Right renal pelvis (tissue), 4 donors: ENCODE results near the gene PHACTR2. TPM values are rescaled to one million over a fixed set of nuclear protein-coding genes. Genes with fewer than 3 reads are reported as not detected.

ENCODE experiments used
- DNase-seq, 4 donors: peaks; one replicate each; pipeline ENCODE4 v3.0.0-alpha.2; 2013; ENCODE audit warnings: low read depth in 4 of 4, low spot score in 3 of 4, missing footprints in 1 of 4
- polyA plus RNA-seq, 4 donors: library from polyadenylated mRNA; unstranded; fragments of 120-200 nt; gene quantifications; one replicate each; pipeline ENCODE4 v1.2.1, GENCODE V29; 2013; ENCODE audit not compliant: insufficient read length in 4 of 4

The PHACTR2 gene
- polyA plus RNA-seq, 4 donors: 26.6 to 40.9 (median 32.4) TPM

DNA sequence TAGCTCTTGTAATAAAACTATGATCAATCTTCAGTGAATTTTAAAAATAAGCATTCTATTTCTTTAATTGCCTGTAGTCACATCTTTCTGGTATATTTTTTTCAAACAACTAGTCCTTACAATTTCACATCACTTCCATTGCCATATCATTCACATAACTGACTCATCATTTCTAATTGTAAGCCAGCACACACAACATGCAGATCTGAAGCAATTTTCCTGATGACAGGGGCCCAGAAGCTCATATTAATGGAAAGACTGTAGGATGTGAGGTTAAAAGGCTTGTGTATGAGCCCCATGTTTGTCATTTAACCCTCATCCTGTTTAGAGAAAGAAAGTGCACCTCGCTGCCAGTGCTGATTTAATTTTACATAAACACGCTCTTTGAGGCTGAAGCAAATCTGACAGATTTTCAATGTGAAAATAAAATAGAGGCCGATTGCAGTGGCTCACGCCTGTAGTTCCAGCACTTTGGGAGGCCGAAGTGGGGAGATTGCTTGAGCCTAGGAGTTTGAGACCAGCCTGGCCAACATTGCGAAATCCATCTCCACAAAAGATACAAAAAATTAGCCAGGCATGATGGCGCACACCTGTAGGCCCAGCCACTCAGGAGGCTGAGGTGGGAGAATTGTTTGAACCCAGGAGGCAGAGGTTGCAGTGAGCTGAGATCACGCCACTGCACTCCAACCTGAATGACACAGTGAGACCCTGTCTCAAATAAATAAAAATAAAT lies 125.2 kb downstream of the PHACTR2 start:
- no peak for DNase-seq

DNA sequence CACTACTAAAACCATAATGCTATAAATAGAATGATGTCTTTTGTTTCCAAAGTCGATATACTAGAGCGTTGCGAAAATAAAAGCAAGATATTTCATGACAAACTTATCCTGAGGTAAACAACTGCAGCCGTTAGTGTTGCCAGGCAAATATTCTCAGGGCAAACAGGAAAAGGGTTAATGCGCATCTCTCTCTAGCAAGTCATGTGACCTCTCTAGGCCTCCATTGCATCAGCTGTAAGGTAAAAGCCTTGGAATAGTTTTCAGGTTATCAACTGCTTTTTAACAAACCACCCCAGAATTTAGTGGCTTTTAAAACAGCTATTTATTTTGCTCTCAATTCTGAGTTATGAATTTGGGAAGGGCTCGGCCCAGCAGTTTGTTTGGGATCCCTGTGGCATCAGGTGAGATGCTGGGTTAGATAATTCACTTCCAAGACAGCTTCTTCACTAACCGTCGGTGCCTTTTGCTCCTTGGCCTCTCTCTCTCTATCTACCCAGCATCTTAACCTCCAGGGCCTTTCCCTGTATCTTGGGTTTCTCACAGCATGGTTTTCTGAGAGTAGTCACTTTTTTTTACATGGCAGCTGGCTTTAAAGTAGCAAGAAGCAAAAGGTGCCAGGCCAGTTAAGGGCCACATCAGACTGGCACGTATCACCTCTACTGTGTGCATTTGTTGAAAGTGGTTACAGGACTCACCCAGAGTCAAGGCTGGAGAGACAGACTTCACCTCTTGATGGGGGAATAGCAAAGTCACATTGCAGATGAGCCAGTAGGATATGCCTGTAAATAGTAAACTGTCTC lies 126.2 kb downstream of the PHACTR2 start:
- DNase-seq: no peak

- no peak for DNase-seq
Measured at GRCh38 chr6:143804835-143805239, 127.1 kb downstream of the PHACTR2 start.

- DNase-seq: no peak
Measured at GRCh38 chr6:143806282-143807102, 128.7 kb downstream of the PHACTR2 start.

GRCh38 chr6:143807103-143807772 lies 129.5 kb downstream of the PHACTR2 start:
- DNase-seq: no peak

- no peak for DNase-seq
Measured at GRCh38 chr6:143810745-143811144, 133.0 kb downstream of the PHACTR2 start.

GRCh38 chr6:143811501-143812157 lies 133.9 kb downstream of the PHACTR2 start:
- no peak for DNase-seq

DNA sequence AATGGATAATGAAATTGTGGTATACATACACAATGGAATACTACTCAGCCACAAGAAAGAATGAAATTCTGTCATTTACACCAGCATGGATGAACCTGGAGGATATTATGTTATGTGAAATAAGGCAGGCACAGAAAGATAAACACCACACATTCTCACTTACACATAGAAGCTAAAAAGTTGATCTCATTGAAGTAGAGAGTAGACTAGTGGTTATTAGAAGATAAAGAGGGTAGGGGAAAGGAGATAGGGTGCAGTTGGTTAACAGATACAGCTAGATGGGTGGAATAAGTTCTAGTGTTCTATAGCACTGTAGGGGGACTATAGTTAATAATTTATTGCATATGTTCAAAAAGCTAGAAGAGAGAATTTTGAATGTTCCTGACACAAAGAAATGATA lies 139.9 kb downstream of the PHACTR2 start:
- no peak for DNase-seq

DNA sequence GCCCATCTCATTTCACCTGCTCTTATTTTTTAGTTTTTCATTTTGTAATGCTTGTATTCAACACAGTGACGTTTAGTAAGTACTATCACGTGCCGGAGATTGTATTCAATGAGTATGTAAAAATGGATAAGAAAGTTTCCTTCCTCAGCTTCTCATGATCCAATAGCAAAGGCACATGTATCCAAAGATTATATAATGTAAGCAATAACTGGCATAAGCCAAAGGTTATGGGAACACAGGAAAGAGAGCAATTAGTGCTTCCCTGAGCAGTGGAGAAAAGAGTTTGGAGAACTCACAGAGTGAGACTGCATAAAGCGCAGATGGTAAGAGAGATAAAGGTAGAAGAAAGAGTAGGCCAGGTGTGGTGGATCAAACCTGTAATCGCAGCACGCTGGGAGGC lies 143.6 kb downstream of the PHACTR2 start:
- DNase-seq: no peak

DNA sequence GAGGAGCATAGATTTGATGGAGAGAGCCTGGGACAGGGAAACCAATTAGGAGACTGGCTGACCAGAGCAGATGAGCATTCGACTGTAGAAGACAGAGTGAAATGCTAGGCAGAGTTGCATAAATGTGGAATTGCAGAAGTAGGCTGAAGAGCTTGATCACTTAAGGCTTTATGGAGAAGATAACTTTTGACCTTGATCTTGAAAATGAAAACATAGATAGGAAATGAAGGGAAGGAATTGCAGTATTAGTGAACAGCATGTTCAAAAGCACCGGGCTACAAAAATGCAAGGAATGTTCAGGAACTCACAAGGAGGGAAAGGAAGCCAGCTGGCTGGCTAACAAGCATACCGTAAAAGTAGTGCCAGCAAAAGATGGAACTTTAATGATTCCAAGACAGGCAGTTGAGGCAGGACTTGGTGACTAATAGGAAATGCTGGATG lies 144.8 kb downstream of the PHACTR2 start:
- DNase-seq: no peak

- no peak for DNase-seq
Measured at GRCh38 chr6:143823548-143823947, 145.8 kb downstream of the PHACTR2 start.

GRCh38 chr6:143828572-143828971 lies 150.8 kb downstream of the PHACTR2 start:
- no peak for DNase-seq

GRCh38 chr6:143836150-143836549 lies 158.4 kb downstream of the PHACTR2 start:
- no peak for DNase-seq

- no peak for DNase-seq
Measured at GRCh38 chr6:143838395-143838794, 160.6 kb downstream of the PHACTR2 start.

- no peak for DNase-seq
Measured at GRCh38 chr6:143839196-143839595, 161.4 kb downstream of the PHACTR2 start.

GRCh38 chr6:143840595-143841265 lies 163.0 kb downstream of the PHACTR2 start:
- no peak for DNase-seq

- DNase-seq: no peak
Measured at GRCh38 chr6:143842461-143842901, 164.7 kb downstream of the PHACTR2 start.

DNA sequence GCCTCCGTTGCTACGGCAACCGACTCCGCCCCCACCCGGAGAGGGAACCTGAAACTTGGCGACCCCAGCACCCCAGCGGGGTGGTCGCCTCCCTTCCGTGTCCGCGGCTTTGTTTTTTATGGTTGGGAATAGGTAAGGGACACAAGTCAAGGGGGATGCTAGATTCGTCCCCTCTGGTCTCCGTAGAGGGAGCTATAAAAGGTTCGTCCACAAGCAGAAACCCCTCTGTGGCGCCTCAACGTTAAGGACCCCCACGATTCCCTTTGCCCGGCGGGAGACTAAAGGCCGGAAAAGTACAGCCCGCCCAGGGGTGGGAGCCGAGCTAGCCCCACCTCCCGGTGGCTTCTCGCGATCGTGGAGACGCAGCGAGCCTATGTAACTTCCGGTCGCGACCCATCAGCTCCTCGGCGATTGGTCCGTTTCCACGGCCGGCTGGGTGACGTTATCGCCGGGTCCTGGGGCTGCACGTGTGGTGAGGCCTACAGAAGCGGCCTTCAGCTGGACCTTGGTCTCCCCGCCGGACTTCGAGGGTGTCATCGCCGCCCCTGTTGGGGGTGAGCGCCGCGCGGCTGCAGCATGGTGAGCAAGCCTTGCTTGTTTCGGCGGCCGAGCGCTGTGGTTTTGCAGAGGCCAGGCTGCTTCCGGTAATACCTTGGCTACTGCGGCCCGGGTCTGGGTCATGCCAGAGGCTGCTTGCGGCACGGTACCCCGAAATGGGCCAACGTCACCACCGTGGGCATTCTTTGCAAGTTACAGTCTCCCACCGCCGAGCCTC lies 165.3 kb downstream of the PHACTR2 start, which contains the start of gene LTV1:
LTV1 (plus strand) TSS at position 437 of the 775 bp plus-strand sequence; CDS start at position 577, 140 bp downstream.
- DNase-seq: peak; percentile 95 to 97 (median 96)

- no peak for DNase-seq
Measured at GRCh38 chr6:143843677-143843999, 165.9 kb downstream of the PHACTR2 start.
